Mesenteric fat pad (tissue), 1 donor: Measurements from ENCODE around the gene BMPER. TPM values are rescaled to one million over a fixed set of nuclear protein-coding genes. Genes with fewer than 3 reads are reported as not detected.

ENCODE experiments used
- DNase-seq: peaks from one replicate; pipeline ENCODE4 v3.0.0-alpha.2; 2020; ENCODE audit warnings: low spot score
- total RNA-seq: library from RNA; stranded (reverse); fragmentation: NEBNext Ultra II Directional; extraction: Animal tissue kit (Norgen Biotek cat#: 25700); gene quantifications from one replicate; pipeline ENCODE4 v1.2.1, GENCODE V29; 2021
- donor health status: DM: yes; HTN: yes; CAD: no.

Gene BMPER
- total RNA-seq, 1 donor from 2014 or later = 4.6 TPM

GRCh38 chr7:33964417-33965182 lies 59.3 kb downstream of the BMPER start:
- DNase-seq = no peak

- DNase-seq = no peak
Observed at GRCh38 chr7:33965183-33965744, 59.9 kb downstream of the BMPER start.

- DNase-seq = no peak
Observed at GRCh38 chr7:33968591-33968990, 63.3 kb downstream of the BMPER start.

- no peak for DNase-seq
Observed at GRCh38 chr7:33970536-33970935, 65.2 kb downstream of the BMPER start.

GRCh38 chr7:33971106-33971505 lies 65.8 kb downstream of the BMPER start:
- DNase-seq = no peak

- no peak for DNase-seq
Observed at GRCh38 chr7:33973231-33974015, 68.1 kb downstream of the BMPER start.

- DNase-seq = no peak
Observed at GRCh38 chr7:33979300-33979806, 74.0 kb downstream of the BMPER start.

- DNase-seq = no peak
Observed at GRCh38 chr7:33979807-33980355, 74.5 kb downstream of the BMPER start.

GRCh38 chr7:33981226-33981625 lies 75.9 kb downstream of the BMPER start:
- DNase-seq = no peak

GRCh38 chr7:33981671-33982424 lies 76.5 kb downstream of the BMPER start:
- no peak for DNase-seq

GRCh38 chr7:33982425-33982786 lies 77.1 kb downstream of the BMPER start:
- no peak for DNase-seq

- DNase-seq = no peak
Observed at GRCh38 chr7:33986451-33986850, 81.1 kb downstream of the BMPER start.

GRCh38 chr7:33986951-33987947 lies 81.9 kb downstream of the BMPER start:
- DNase-seq = no peak

- DNase-seq = no peak
Observed at GRCh38 chr7:33996899-33997298, 91.6 kb downstream of the BMPER start.

GRCh38 chr7:33998476-33998875 lies 93.1 kb downstream of the BMPER start:
- no peak for DNase-seq

GRCh38 chr7:34011017-34011695 lies 105.8 kb downstream of the BMPER start:
- no peak for DNase-seq

- no peak for DNase-seq
Observed at GRCh38 chr7:34011696-34012095, 106.4 kb downstream of the BMPER start.

GRCh38 chr7:34013421-34013820 lies 108.1 kb downstream of the BMPER start:
- no peak for DNase-seq

- DNase-seq = no peak
Observed at GRCh38 chr7:34015651-34016050, 110.3 kb downstream of the BMPER start.
